HepG2 (cell line): Measurements from ENCODE around the gene CAGE1. TPM values are rescaled to one million over a fixed set of nuclear protein-coding genes. Genes with fewer than 3 reads are reported as not detected.
A peak's percentile ranks its signal among the peaks of the same experiment; 100 is the strongest.

ENCODE experiments used
- ATAC-seq: fragments of 200-7000 bp; cut with Tn5 transposase; 3 replicates; pipeline ENCODE4 v1.9.1; 2020; ENCODE audit warnings: mild to moderate bottlenecking, moderate library complexity
- BruUV-seq: library from RNA; stranded (reverse); fragments of 400-500 nt; replicated peaks from 2 replicates; lab custom pipeline; 2021; lab: Mats Ljungman, UMichigan
- CTCF ChIA-PET: fragments of 300-600 bp; formaldehyde crosslinking; extraction: SDS; loops from one replicate; lab custom pipeline; 2021; ENCODE audit warnings: low total read pairs, inconsistent platforms, low intra/inter-chr PET ratio; lab: Yijun Ruan, JAX
- POLR2A ChIA-PET: fragments of 350-600 bp; sonication (Branson Sonifier 250); formaldehyde crosslinking; loops from one replicate; lab custom pipeline; 2020; ENCODE audit warnings: antibody characterized with exemption, inconsistent platforms; lab: Yijun Ruan, JAX
- DNase-seq: peaks from one replicate; pipeline ENCODE4 v3.0.0-alpha.2; 2015; ENCODE audit warnings: low spot score
- FAIRE-seq: peaks from 3 replicates; lab custom pipeline; 2011; peaks lifted over from hg19 to GRCh38; lab: Jason Lieb, UNC
- H2AFZ ChIP-seq: one replicate; pipeline ENCODE4 v1.6.1; 2011; ENCODE audit warnings: low read length, inconsistent platforms
- H3K27ac ChIP-seq: fragments of 300-600 bp; 3 replicates; pipeline ENCODE4 v1.8.0; 2011; ENCODE audit warnings: mixed run types, mild to moderate bottlenecking, mixed read lengths, low read length, inconsistent platforms; ENCODE audit not compliant: insufficient read depth; ENCODE audit errors: extremely low read length
- H3K27me3 ChIP-seq, 2 experiments: fragments of 200-600 bp in 1 of 2; 2 replicates in 1 of 2; 3 replicates in 1 of 2; pipeline versions ENCODE4 v1.6.0 to v1.8.0; 2011; ENCODE audit warnings: low read length in 2 of 2, mild to moderate bottlenecking in 2 of 2, moderate library complexity in 2 of 2, inconsistent platforms in 1 of 2; ENCODE audit not compliant: insufficient read depth in 2 of 2, control insufficient read depth in 1 of 2
- H3K36me3 ChIP-seq, 2 experiments: fragments of 200-600 bp in 1 of 2; replicated peaks in 1 of 2; 2 replicates in 1 of 2; 3 replicates in 1 of 2; pipeline versions ENCODE4 v1.5.1 to v1.8.0; 2011; ENCODE audit warnings: low read length in 2 of 2, inconsistent platforms in 1 of 2; ENCODE audit not compliant: insufficient read depth in 2 of 2, control insufficient read depth in 1 of 2
- H3K4me1 ChIP-seq: 2 replicates; pipeline ENCODE4 v1.5.1; 2012; ENCODE audit warnings: low read length, inconsistent platforms; ENCODE audit not compliant: insufficient read depth
- H3K4me2 ChIP-seq: 2 replicates; pipeline ENCODE4 v1.6.0; 2011; ENCODE audit warnings: low read depth, low read length, inconsistent platforms
- H3K4me3 ChIP-seq, 3 experiments: fragments of 200-600 bp in 1 of 3; sonication (generic), shearing (Covaris generic) in 1 of 3; replicated peaks in 1 of 3; 2 replicates each; pipeline ENCODE4 v1.5.1; 2011 to 2016; ENCODE audit warnings: low read length in 3 of 3, inconsistent platforms in 2 of 3, low read depth in 2 of 3, mild to moderate bottlenecking in 2 of 3, control low read depth in 1 of 3, mixed read lengths in 1 of 3; ENCODE audit not compliant: insufficient read depth in 1 of 3
- H3K79me2 ChIP-seq: one replicate; pipeline ENCODE4 v1.6.1; 2011; ENCODE audit warnings: low read length, inconsistent platforms; ENCODE audit not compliant: insufficient read depth
- H3K9ac ChIP-seq: 2 replicates; pipeline ENCODE4 v1.6.0; 2011; ENCODE audit warnings: mild to moderate bottlenecking, low read depth, low read length, inconsistent platforms; ENCODE audit not compliant: insufficient read depth
- H3K9me3 ChIP-seq: 2 replicates; pipeline ENCODE4 v1.5.1; 2012; ENCODE audit warnings: mild to moderate bottlenecking, low read length
- H4K20me1 ChIP-seq: 2 replicates; pipeline ENCODE4 v1.6.0; 2011; ENCODE audit warnings: inconsistent platforms, mild to moderate bottlenecking, low read length, moderate library complexity; ENCODE audit not compliant: insufficient read depth
- BCL6 ChIP-seq: IDR thresholded peaks from 2 replicates; pipeline ENCODE4 v1.6.1; 2016; ENCODE audit warnings: missing genetic modification reagents, missing compliant biosample characterization
- CERS6 ChIP-seq: sonication (generic); formaldehyde crosslinking; IDR thresholded peaks from 2 replicates; pipeline ENCODE4 v1.5.0; 2020; ENCODE audit warnings: missing genetic modification reagents
- DPF2 ChIP-seq: sonication (generic); formaldehyde crosslinking; IDR thresholded peaks from 2 replicates; pipeline ENCODE4 v1.4.0; 2020; ENCODE audit warnings: mild to moderate bottlenecking, low read depth, missing genetic modification reagents, borderline replicate concordance
- ELF1 ChIP-seq: sonication (generic); formaldehyde crosslinking; IDR thresholded peaks from 2 replicates; pipeline ENCODE4 v1.4.0; 2020; ENCODE audit warnings: missing genetic modification reagents
- HOXA3 ChIP-seq: sonication (generic); formaldehyde crosslinking; IDR thresholded peaks from 2 replicates; pipeline ENCODE4 v1.5.0; 2020; ENCODE audit warnings: missing genetic modification reagents
- JARID2 ChIP-seq: sonication (generic); formaldehyde crosslinking; IDR thresholded peaks from 2 replicates; pipeline ENCODE4 v1.8.1; 2023; ENCODE audit warnings: missing genetic modification reagents, inconsistent platforms; ENCODE audit not compliant: insufficient replicate concordance
- KDM5A ChIP-seq: fragments of 200-600 bp; sonication (generic); IDR thresholded peaks from 2 replicates; pipeline ENCODE4 v1.7.0; 2018; ENCODE audit warnings: antibody characterized with exemption, mild to moderate bottlenecking, low read length, borderline replicate concordance
- MED1 ChIP-seq: sonication (generic); formaldehyde crosslinking; IDR thresholded peaks from 2 replicates; pipeline ENCODE4 v1.4.0; 2020; ENCODE audit warnings: missing genetic modification reagents
- PAWR ChIP-seq: sonication (generic); formaldehyde crosslinking; IDR thresholded peaks from 2 replicates; pipeline ENCODE4 v1.4.0; 2020; ENCODE audit warnings: missing genetic modification reagents, mild to moderate bottlenecking, borderline replicate concordance
- SP4 ChIP-seq: sonication (generic); formaldehyde crosslinking; IDR thresholded peaks from 2 replicates; pipeline ENCODE4 v1.8.1; 2023; ENCODE audit warnings: mild to moderate bottlenecking, missing genetic modification reagents
- ZNF570 ChIP-seq: sonication (generic); formaldehyde crosslinking; IDR thresholded peaks from 2 replicates; pipeline ENCODE4 v1.4.0; 2020; ENCODE audit warnings: mild to moderate bottlenecking, missing genetic modification reagents, borderline replicate concordance
- ZNF775 ChIP-seq: sonication (generic); formaldehyde crosslinking; IDR thresholded peaks from 2 replicates; pipeline ENCODE4 v1.4.0; 2020; ENCODE audit warnings: missing genetic modification reagents, mild to moderate bottlenecking, moderate library complexity, borderline replicate concordance
- WGBS: methylation state at CpG from one replicate; pipeline ENCODE4 v1.1.6; 2017; ENCODE audit warnings: low lambda C conversion rate; 5-methylcytosine and 5-hydroxymethylcytosine counted together
- in situ Hi-C: cut with HindIII; loops from 2 replicates; pipeline ENCODE4 v1.10.0; 2017; ENCODE audit warnings: low pct_unique_long_range_greater_than_20kb; ENCODE audit not compliant: extremely low pct_ligation_motif_present
- intact Hi-C: fragments of 100-400 bp; cut with micrococcal nuclease; formaldehyde crosslinking; loops from one replicate; pipeline ENCODE4 v1.10.0; 2022; ENCODE audit not compliant: unreplicated experiment
- polyA plus RNA-seq, 8 experiments: library from polyadenylated mRNA; depleted of rRNA in 3 of 8; stranded (reverse) in 7 of 8; unstranded in 1 of 8; fragments of >200 nt; fragmentation: Illumina TruSeq in 4 of 8; extraction: Trizol in 4 of 8; gene quantifications; 2 replicates each; pipeline versions ENCODE4 v1.2.1 to v1.2.3, GENCODE V29; 2011 to 2016; ENCODE audit warnings: low read depth in 4 of 8, missing spikeins in 1 of 8, mixed read lengths in 1 of 8; ENCODE audit not compliant: insufficient read depth in 1 of 8
- total RNA-seq, 5 experiments: library from RNA; depleted of rRNA; stranded (reverse); fragments of >200 nt; fragmentation: Illumina TruSeq; extraction: Trizol; gene quantifications; 2 replicates each; pipeline ENCODE4 v1.2.3, GENCODE V29; 2016; ENCODE audit warnings: low read depth in 1 of 5
- TF ChIP-seq, protein P1 (sequence below): sonication (generic); formaldehyde crosslinking; conservative IDR thresholded peaks from 2 replicates; pipeline ENCODE4 v1.8.0; 2022; ENCODE audit warnings: missing genetic modification reagents
- TF ChIP-seq, protein P2 (sequence below): sonication (generic); formaldehyde crosslinking; IDR thresholded peaks from 2 replicates; pipeline ENCODE4 v1.4.0; 2020; ENCODE audit warnings: mild to moderate bottlenecking, low read depth, missing genetic modification reagents

CAGE1 gene
- total and polyA plus RNA-seq, 2 of the 13 experiments (the other 11 are each of a cell fraction or from before 2014, with no cell fraction given), result 0.03 to 0.15 TPM

- POLR2A ChIA-PET, result interaction anchor here (2.0 kb wide), 1 partner anchor 152 kb away, joined by 5 read pairs; no protein-coding TSS in a partner anchor
- no peak for DNase-seq
These were observed 1.6 kb upstream of the CAGE1 start for GRCh38 chr6:7391151-7391550.

More at GRCh38 chr6:7391151-7391550, 1.6 kb upstream of the CAGE1 start:
- BruUV-seq, result no TSS peak
- H3K4me1 ChIP-seq, result peaks cover 37% of the 10 kb centered on the region
- H3K4me3 ChIP-seq, result peak overlapping the region; percentile 78 to 87 (median 84); a peak in 5 of 6 replicates
- H3K27ac ChIP-seq, result no peak overlapping the region
- H4K20me1 ChIP-seq, result no peaks in the 10 kb centered on the region
- peaks cover 34% of the 10 kb centered on the region for H3K79me2 ChIP-seq
- no peak overlapping the region for H2AFZ ChIP-seq
- CTCF ChIA-PET, result interaction anchor here (0.8 kb wide), 1 partner anchor 116 kb away, joined by 3 read pairs; no protein-coding TSS in a partner anchor
- no peak for TF ChIP-seq SP4 (CRISPR knock-in tag)
- TF ChIP-seq, protein P1, sequence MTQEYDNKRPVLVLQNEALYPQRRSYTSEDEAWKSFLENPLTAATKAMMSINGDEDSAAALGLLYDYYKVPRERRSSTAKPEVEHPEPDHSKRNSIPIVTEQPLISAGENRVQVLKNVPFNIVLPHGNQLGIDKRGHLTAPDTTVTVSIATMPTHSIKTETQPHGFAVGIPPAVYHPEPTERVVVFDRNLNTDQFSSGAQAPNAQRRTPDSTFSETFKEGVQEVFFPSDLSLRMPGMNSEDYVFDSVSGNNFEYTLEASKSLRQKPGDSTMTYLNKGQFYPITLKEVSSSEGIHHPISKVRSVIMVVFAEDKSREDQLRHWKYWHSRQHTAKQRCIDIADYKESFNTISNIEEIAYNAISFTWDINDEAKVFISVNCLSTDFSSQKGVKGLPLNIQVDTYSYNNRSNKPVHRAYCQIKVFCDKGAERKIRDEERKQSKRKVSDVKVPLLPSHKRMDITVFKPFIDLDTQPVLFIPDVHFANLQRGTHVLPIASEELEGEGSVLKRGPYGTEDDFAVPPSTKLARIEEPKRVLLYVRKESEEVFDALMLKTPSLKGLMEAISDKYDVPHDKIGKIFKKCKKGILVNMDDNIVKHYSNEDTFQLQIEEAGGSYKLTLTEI (CRISPR knock-in tag), result no peak
- no peak for TF ChIP-seq JARID2 (CRISPR knock-in tag)
- TF ChIP-seq HOXA3 (CRISPR knock-in tag), result no peak
- no peak for TF ChIP-seq CERS6 (CRISPR knock-in tag)
- no peak for TF ChIP-seq DPF2 (CRISPR knock-in tag)
- TF ChIP-seq, protein P2, sequence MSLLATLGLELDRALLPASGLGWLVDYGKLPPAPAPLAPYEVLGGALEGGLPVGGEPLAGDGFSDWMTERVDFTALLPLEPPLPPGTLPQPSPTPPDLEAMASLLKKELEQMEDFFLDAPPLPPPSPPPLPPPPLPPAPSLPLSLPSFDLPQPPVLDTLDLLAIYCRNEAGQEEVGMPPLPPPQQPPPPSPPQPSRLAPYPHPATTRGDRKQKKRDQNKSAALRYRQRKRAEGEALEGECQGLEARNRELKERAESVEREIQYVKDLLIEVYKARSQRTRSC (CRISPR knock-in tag), result no peak
- no peak for TF ChIP-seq KDM5A
- TF ChIP-seq MED1 (CRISPR knock-in tag), result no peak
- no peak for TF ChIP-seq BCL6 (CRISPR knock-in tag)
- no peak for TF ChIP-seq ZNF775 (CRISPR knock-in tag)
- no peak for TF ChIP-seq ELF1
- TF ChIP-seq ZNF570, result no peak
- no peak for TF ChIP-seq PAWR
- TF ChIP-seq, all 625 proteins: peak for 0
- no peaks in the 10 kb centered on the region; a peak in 1 of 5 replicates for H3K27me3 ChIP-seq
- WGBS, result 66% methylated on average over 4 of the region's 4 CpGs
- ATAC-seq (no peak), FAIRE-seq (no peak)
- H3K9me3 ChIP-seq, result no peaks in the 10 kb centered on the region
- peaks cover 5 to 29% of the 10 kb centered on the region in 2 experiments for H3K36me3 ChIP-seq
- H3K4me2 ChIP-seq, result peak overlapping the region; percentile 92
- in situ Hi-C loops, result no loop called here
- intact Hi-C loops, result no loop called here
- H3K9ac ChIP-seq, result peak overlapping the region; percentile 86; the same call in 1 of the 2 replicates
